HK-2 (cell line): ENCODE results near the gene SIVA1.

ENCODE experiments used
- DNase-seq: peaks from one replicate; pipeline ENCODE4 v3.0.0-alpha.2; 2018; ENCODE audit not compliant: unreplicated experiment

The SIVA1 gene

GRCh38 chr14:104752735-104753527, at the start of gene SIVA1:
Gene SIVA1 (plus strand): TSS chr14:104753147. CDS start chr14:104753202, 55 bp downstream.
- peak; percentile 100 for DNase-seq

- no peak for DNase-seq
Observed at GRCh38 chr14:104703269-104703668, 49.7 kb upstream of the SIVA1 start.

GRCh38 chr14:104704252-104704651, 48.7 kb upstream of the SIVA1 start:
- DNase-seq: no peak

GRCh38 chr14:104705340-104706047, 47.5 kb upstream of the SIVA1 start:
- DNase-seq: no peak

GRCh38 chr14:104706733-104707607, 46.0 kb upstream of the SIVA1 start:
- no peak for DNase-seq

GRCh38 chr14:104707608-104708595, 45.0 kb upstream of the SIVA1 start:
- DNase-seq: no peak

- peak; percentile 75 for DNase-seq
Observed at GRCh38 chr14:104708606-104709268, 44.2 kb upstream of the SIVA1 start.

GRCh38 chr14:104709387-104710039, 43.4 kb upstream of the SIVA1 start:
- DNase-seq: no peak

- DNase-seq: no peak
Observed at GRCh38 chr14:104710071-104710735, 42.7 kb upstream of the SIVA1 start.

- DNase-seq: no peak
Observed at GRCh38 chr14:104712881-104713734, 39.8 kb upstream of the SIVA1 start.

GRCh38 chr14:104714066-104714465, 38.9 kb upstream of the SIVA1 start:
- no peak for DNase-seq

GRCh38 chr14:104714681-104715080, 38.3 kb upstream of the SIVA1 start:
- no peak for DNase-seq

GRCh38 chr14:104715416-104715815, 37.5 kb upstream of the SIVA1 start:
- DNase-seq: no peak

- no peak for DNase-seq
Observed at GRCh38 chr14:104715871-104716270, 37.1 kb upstream of the SIVA1 start.

- no peak for DNase-seq
Observed at GRCh38 chr14:104717137-104717536, 35.8 kb upstream of the SIVA1 start.

- DNase-seq: no peak
Observed at GRCh38 chr14:104717646-104718045, 35.3 kb upstream of the SIVA1 start.

GRCh38 chr14:104718147-104718546, 34.8 kb upstream of the SIVA1 start:
- DNase-seq: no peak

- no peak for DNase-seq
Observed at GRCh38 chr14:104718871-104719270, 34.1 kb upstream of the SIVA1 start.
